GM21528 (cell line): Measurements from ENCODE around the gene CTBP1.

Experiments used
- ATAC-seq: cut with Tn5 transposase; IDR thresholded peaks from one replicate; pipeline ENCODE4 v1.9.1; 2021; ENCODE audit warnings: mild to moderate bottlenecking, moderate library complexity; ENCODE audit not compliant: unreplicated experiment, low FRiP score

CTBP1 gene

DNA sequence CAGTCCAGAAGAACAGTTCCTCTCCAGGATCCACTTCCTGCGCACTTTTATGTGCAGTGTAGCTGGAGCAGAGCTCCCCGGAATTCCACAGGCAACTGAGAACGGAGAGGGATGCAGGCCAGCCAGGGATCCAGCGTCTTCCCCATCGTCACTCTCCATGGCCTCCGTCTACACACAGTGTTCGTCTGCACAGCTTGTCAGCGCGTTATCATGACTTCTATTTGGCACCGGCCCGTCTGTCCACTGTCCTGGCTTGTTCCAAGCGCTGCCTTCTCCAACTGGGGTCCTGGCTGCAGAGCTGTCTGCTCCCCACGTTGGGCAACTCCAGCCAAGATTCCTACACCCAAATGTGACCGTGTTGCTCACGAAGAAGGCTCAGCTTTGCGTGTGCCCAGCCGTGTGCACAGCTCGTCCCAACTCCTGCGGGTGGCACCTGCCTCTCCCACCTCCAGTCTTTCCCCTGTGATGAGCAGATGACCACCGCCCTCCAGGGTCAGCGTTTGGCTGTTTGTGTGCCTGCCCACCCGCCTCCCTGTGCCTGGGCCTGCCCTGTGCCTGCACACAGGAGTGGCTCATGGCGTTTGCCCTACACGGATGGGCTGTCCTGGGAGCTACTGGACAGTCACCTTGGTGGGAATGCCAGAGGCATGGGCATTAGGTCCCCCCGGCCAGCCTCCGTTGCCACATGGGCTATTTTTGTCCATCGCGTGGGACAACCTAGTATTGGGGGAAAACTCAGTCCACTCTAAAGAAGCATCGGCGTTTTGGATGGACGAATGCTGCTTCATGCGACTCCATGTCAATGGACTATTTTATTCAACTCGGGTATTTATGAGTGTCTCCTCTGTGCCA is 2.2 kb upstream of the CTBP1 start:
- ATAC-seq: no peak

DNA sequence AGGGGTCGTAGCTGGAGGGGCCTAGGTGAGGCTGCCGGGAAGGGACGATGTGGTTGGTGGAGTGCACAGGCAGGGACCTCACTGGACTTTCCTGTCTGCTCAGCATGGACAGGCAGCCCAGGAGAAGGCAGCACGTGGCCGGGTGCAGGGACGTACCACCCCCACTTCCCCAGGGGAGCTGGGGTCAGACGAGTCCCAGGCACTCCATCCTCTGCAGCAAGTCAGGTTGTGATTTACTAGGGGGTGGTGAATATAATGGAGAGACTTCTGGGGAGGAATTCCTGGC is 1.5 kb upstream of the CTBP1 start:
- no peak for ATAC-seq

DNA sequence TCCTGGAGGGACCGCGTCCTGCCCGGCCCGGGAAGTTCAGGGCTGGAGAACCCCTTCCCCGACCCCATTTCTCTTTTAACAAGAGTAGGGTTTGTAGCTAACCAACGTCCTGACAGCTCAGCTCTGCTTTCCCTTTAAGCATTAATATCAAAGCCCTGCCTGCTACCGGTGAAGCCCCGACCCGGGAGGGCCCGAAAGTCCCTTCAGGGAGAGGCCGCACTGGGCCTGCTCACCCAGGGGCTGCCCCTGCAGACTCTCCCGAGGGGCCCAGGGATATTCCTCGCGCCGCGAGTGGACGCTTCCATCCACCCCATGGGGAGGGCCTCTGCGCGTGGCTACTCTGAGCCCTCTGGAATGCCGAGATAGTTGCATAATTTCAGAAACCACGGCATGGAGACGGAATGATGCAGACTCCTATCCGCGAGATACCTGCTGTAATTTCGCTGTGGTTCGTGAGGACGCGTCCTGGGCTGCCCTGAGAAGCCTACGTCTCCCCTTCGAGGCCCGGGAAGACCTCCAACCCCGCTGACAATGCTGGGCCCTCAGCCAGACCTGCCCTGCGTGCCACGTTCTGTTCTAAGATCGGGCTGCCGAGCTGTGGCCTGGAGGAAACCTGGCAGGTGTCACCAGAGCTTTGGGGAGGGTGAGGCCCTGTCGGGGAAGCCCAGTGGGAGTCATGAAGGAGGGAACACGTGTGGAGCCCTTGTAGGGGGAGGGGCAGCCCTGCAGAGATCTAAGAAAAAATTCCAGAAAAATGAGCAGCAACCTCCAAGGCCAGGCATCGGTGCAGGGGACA is 999 bp upstream of the CTBP1 start:
- ATAC-seq: peak; percentile 1

DNA sequence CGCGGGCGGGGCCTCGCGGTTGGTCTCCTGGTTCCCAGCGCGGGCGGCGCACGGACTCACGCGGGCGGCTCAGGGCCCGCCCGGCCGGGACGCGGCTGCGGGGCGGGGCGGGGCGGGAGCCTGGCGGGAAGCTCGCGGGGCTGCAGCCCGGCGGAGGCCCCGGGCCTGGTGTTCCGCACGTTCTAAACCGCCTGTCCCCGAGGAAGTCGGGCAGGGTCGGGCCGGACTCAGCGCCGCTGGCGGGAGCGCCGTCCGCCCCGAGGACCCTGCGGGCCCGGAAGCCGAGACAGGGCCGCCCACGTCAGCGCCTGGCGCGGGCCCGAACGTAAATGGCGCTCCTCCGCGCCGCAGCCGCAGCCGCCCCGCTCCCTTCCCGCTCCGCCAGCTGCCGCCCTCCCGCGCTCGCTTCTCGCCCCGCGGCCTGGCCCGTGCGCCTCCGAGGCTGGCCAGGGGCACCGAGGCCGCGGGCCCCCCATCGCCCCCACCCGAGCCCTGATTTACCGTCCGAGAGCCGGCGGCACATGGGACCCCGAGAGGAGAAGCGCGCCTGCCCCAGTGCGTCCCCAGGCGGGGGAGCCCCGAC is 309 bp upstream of the CTBP1 start:
- ATAC-seq: peak; percentile 54

DNA sequence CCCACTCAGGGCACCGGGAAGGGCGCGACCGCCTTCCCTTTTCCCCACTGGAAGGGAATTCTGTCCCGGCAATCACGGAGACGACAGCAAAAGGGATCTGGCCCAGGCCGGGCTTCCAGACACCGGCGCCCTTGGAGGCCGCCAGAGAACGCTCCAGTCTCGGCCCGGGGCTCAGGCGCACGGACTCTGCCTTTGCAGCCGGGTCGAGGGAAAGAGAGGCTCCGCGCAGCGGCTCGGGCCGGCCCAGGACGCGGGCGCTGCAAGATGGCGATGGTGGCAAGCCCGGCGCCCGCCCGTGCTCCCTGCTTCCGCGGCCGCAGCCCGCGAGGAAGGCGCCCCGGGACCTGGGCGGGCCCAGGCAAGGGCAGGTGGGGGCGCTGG is 1.1 kb downstream of the CTBP1 start:
- ATAC-seq: peak; percentile 25

DNA sequence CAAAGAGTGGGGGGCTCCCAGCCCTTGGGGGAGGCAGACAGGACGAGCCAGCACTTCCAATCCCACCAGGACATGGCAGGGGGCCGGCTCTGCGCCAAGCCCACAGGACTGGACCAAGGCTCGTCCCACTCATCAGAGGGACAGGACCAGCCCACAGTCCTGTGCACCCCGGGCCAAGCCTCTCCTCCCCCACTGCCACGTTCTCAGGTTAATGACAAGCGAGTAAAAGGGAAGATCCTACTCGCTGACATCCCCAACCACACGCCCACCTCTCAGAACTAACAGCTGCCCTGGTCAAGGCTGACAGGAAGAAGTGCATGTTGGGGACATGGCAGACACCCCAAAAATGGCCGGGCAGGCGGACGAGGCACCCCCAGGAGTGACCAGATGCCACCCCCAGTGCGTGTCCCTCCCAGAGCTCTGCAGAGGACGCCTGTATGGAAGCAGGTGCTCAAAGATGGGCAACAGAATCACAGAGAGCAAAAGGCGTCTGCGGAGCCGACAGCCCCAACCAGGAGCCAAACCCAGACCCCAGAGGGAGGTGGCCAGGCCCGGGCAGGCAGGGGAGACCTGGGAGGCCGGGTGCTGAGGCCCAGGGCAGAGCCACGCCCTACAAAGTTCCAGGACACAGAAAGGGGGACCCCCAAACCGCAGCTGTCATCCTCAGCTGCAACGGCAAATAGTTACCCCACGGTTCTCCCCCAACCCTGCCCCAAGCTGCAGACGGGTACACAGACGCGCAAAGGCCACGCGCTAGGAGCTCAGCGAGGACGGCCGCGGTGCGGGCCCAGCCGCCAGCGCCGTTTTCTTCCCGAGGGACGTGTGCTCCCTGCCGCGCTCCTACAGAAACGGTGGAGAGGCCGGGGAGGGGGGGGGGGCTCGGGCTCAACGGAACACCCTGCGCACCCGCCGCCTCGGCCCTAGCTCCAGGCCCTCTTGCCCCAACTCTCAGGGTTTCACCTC is 1.7 kb downstream of the CTBP1 start:
- no peak for ATAC-seq

DNA sequence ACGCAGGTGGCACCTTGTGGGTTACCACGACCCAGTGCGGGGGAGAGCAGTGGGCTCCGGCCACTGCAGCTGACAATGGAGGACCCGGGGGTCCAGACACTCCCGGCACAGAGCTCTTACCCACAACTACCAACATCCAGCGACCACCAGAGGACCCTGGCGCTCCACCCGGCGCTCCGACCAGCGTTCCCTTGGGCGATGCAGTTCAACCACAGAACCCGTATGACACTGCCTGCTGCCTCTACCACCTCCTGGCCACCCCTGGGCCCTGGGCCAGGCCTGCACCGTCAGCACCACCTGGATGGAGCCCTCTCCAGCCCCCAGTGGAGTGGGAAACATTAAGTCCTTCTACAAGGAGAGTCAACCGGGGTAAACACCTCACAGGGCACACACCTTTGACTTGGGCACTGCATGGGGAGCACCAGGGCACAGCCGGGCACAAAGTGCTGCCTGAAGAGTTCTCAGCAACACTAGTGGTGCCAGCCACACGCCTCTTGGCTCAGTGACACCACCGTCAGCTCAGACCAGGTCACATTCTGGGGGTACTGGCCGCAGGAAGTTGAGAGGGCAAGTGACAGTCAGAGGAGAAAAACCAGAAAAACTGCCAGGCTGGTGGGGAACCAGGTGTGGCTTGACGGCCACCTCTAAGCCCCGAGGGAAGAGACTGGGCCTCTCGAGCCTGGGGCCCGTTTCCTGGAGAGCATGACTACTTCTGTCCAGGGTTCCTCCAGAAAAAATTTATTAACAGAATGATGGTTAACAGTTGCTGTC is 2.6 kb downstream of the CTBP1 start:
- no peak for ATAC-seq

DNA sequence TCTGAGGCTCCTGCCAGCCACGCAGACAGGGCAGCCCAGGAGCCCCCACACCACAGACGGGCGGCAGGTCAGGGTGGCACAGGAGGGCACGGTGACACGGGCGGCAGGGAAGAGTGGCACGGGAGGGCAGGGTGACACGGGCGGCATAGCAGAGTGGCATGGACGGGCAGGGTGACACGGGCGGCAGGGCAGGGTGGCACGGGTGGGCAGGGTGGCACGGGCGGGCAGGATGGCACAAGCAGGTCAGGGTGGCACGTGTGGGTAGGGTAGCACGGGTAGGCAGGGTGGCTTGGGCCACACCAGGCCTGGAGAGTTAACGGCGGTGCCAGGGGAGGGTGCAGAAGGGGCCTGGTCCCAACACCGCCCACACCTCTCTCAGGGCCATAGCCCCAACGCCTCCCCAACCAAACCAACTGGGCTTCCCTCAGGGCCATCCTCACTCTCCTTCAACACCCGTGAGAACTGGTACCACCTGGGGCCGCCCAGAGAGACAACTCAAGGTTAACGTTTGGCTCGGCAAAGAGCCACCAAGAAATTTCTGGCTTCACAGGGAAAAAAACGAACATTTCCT is 3.4 kb downstream of the CTBP1 start:
- no peak for ATAC-seq

DNA sequence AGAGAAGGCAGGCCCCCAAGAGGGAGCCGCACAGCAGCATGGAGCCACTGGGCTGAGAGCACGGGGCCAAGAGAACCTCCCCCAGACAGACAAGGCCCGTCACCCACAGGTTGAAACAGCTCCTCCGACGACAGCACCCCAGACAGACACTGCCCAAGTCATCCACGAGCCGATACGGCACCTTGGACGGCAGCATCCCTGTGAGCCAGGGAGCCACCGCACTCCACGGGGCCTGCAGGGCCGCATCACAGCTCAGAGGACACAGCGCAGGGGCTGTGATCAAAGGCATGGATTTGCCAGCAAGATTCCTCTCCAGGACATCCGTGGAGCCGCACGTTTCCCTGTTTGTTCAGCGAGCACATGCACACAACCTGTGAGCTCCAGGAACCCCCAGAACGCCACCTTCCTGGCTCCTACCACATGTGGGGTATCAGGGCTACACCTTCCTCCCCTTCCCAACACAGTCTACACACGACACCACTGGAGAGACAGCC is 3.9 kb downstream of the CTBP1 start:
- no peak for ATAC-seq

DNA sequence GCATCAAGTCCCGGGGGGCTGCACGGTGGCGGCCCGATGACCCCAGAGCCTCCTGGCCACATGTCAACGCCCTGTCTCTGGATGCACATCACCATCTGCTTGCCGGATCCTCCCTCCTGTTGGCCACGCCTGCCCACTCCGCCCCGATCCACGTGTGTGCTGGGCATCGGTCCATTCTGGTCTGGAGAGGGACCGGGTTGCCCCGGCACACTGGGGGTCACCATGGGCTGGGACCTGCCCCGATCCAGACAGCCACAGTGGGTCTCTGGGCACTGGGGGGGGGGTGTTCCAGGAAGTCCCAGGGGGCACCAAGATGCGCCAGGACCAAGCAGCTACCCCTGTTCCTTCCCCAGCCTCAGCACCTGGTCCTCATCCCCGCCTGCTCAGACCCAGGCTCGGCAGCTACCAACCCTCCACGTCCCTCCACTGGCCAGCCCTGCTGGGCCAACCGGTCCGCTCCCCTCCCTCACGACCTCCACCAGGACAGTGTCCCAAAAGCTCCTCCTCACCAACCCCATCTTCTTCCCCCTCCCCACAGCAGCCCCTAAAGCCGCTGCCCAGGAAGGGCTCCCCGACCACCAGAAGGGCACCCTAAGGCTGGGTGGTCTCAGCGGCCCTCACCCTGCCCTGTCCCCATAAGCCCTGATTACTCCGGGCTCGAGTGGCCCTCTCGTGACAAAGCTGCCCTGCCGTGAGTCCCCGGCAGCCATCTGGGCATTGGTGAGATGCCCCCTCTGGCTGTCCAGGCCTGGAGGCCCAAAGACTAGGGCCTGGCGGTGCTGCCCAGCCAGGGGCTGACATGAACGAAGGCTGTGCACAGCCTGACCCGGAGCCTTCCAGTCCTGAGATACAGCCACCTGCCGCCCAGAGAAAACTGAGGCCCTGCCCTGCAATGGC is 4.6 kb downstream of the CTBP1 start:
- no peak for ATAC-seq

DNA sequence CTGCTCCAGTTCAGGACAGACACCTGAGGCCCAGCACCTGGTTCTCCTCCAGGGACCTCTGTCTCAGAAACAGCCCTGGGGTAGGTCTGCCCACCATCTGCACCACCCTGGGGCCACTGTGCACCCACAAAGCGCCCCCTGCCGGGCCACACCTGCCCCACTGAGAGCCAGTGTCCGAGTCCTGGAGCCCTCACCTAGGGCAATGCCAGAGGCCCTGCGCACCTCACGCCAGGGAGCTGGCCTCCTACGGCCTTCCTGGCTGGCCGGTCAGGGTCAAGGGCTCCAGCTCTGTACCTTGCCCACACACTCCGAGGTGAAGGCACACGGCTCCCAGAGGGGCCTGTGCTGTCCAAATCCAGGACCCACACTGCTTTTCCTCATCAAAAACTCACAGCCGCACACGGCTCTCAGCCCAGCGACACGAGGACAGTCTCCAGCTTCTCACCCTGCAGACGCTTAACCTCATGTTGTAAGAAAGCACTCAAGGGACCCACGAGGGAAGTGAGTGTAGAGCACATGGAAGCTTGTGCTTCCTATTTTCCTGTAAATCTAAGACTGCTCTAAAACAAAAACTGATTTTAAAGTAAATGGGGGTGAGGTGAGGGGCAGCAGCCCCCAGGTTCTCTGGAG is 5.4 kb downstream of the CTBP1 start:
- no peak for ATAC-seq

DNA sequence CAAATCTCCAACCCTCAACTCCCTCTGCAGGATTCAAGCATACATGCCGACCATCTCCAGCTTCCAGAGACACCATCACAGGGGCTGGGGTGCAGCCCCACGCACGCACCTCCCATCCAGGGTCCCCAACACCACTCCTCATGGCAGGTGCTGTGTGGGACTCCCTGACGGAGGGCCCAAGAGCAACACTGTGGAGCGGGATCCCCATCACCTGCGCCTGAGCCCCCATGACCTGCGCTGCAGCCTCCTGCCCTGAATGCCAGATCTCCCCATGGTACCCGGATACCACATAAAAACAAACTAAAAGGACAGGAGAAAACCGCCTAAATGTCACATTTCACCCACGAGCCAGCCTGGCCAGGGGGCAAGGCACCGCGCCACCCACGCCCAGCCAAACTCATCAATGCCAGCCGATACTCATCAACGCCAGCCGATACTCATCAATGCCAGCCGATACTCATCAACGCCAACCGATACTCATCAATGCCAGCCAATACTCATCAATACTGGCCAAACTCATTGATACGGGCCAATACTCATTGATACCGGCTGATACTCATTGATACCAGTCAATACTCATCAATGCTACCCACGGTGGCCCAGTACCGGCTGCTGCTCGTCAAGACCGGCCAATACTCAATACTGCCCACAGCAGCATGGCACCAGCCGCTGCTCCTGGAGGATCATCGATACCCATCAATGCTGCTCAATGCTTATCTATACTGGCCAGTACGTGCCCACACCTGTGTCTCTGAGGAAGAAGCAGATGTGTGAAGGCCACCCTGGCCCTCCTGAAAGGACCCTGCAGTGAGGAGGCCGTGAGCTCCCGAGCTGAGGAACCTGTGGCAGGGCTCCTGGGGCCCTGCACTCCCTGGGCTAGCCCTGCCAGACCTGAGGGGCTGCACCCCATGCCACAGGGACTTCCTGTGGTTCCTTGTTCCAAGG is 6.2 kb downstream of the CTBP1 start:
- ATAC-seq: no peak

DNA sequence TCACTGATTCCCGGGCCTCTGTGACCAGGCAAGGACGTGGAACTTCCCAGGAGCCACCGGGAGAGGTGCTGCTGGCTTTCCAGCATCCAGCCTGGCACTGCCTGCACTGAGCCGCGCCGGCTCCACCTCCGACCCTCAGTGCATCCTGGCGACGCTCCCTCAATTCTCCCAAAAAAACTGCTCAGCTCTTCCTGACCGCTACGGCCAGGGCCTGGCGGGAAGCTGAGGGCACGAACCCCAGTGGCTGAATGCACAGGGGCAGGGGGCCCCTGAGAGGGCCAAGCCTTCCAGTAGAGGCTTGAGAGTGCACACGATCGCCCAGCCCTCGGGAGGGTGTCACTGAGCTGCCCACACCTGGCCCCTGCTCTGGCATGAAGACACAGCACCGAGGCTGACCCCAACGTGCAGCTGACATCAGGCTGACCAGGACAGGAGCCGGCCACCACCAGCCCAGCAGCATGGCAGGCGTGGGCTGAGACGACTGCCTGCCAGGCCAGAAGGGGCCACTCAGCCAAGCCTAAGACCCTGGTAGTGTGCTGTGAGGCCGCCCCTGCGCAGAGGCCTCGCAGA is 6.9 kb downstream of the CTBP1 start:
- ATAC-seq: no peak

DNA sequence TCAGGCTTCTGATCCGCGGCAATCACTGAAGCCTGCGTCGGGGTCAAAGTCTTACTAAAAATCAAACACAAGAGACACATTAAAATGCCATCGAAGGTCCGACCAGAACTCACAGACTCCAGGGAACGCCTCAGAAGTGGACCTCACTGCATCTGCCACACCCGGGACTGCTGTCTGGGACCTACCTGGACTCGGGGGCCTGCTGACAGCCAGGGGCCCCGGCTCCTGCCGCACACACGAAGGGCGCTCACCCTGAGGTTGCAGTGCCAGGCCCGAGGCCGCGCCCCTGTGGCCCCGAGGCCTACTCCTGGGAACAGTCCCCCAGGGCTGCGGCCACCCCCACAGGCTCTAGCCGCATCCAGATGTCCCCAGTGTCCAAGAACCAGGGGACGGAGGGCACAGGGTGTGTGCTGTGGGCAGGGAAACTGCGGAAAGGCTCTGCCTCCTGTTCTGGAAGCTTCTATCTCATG is 7.4 kb downstream of the CTBP1 start:
- ATAC-seq: no peak

DNA sequence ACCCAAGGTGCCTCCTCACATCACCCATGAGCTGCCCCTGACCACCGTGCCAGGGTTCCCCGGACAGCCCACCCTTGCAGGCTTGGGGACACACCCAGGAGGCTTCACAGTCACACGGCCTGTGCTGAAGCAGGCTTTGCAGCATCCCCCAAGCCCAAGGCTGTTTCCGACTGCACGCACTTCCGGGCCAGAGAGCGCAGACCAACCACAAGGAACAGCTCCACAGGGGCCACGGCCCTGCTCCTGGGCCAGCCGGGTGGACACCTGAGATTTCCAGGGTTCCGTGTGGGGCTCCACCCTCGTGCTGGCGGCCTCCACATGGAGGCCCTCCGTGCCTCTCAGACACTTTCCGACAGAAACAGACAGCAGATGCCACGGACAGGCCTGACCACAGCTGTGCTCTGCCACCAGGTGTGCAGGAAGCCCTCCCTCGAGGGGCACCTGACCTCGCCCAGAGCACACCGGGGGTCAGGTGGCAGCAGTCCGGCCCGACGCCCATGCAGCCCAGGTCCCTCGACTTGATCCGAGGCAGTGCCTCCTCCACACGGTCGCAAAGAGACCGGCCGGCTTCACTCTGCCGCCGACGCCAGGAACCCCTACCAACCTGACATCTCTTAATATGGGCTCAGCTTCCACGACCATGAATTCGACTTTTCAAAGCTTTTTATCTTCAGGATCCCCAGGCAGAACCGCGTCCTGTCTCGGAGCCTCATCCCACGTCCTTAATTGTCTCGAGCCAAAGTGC is 8.0 kb downstream of the CTBP1 start:
- no peak for ATAC-seq

DNA sequence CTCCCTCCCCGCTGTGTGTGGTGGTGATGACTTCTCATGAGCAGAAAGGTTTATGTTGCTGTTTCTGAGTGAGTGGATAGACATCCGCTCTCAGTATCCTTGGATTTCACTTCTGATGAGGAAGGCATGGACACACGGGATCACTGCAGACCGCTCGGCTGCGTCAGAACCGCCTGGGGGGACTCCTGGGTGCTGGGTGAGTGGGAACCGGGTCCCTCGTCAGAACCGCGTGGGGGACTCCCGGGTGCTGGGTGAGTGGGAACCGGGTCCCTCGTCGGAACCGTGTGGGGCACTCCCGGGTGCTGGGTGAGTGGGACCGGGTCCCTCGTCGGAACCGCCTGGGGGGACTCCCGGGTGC is 9.0 kb downstream of the CTBP1 start:
- ATAC-seq: no peak
